ENCODE results near the gene ARHGAP32.
"Not testable (repeated sequence)": the region's sequence is repeated elsewhere in the genome, so short reads cannot be mapped to it uniquely, and the experiment has no call there.

The ARHGAP32 gene

GRCh38 chr11:129204150-129204838 is 12.2 kb upstream of the ARHGAP32 start:
- in situ Hi-C loops (cut with MboI; ENCODE audit: low sequenced_read_pairs) = no loop called here

- in situ Hi-C loops (cut with MboI; ENCODE audit: low sequenced_read_pairs) = no loop called here
Observed at GRCh38 chr11:129202646-129203045, 10.5 kb upstream of the ARHGAP32 start.

GRCh38 chr11:129195682-129196081 is 3.6 kb upstream of the ARHGAP32 start:
- in situ Hi-C loops (cut with MboI; ENCODE audit: low sequenced_read_pairs) = no loop called here

GRCh38 chr11:129191649-129192048 is 476 bp downstream of the ARHGAP32 start:
- in situ Hi-C loops (cut with MboI; ENCODE audit: low sequenced_read_pairs) = no loop called here

- in situ Hi-C loops (cut with MboI; ENCODE audit: low sequenced_read_pairs) = no loop called here
Observed at GRCh38 chr11:129190087-129190486, 2.0 kb downstream of the ARHGAP32 start.

GRCh38 chr11:129189646-129190045 is 2.5 kb downstream of the ARHGAP32 start:
- in situ Hi-C loops (cut with MboI; ENCODE audit: low sequenced_read_pairs) = no loop called here

- in situ Hi-C loops (cut with MboI; ENCODE audit: low sequenced_read_pairs) = not testable (repeated sequence)
Observed at GRCh38 chr11:129185082-129185481, 7.0 kb downstream of the ARHGAP32 start.

GRCh38 chr11:129184581-129184980 is 7.5 kb downstream of the ARHGAP32 start:
- in situ Hi-C loops (cut with MboI; ENCODE audit: low sequenced_read_pairs) = no loop called here

DNA sequence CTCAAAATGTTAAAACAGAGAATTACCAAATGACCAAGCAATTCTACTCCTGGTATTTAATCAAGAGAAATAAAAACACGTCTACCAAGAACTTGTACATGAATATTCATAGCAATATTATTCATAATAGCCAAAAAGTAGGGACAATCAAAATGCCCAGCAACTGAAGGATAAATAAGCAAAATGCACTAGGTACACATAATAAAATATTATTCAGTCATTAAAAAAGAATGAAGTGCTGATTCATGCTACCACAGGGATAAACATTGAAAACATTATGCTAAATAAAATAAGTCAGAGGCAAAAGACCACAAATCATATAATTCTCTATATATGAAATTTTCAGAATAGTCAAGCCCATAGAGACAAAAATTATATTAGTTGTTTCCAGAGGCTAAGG is 24.8 kb downstream of the ARHGAP32 start:
- in situ Hi-C loops (cut with MboI; ENCODE audit: low sequenced_read_pairs) = no loop called here

DNA sequence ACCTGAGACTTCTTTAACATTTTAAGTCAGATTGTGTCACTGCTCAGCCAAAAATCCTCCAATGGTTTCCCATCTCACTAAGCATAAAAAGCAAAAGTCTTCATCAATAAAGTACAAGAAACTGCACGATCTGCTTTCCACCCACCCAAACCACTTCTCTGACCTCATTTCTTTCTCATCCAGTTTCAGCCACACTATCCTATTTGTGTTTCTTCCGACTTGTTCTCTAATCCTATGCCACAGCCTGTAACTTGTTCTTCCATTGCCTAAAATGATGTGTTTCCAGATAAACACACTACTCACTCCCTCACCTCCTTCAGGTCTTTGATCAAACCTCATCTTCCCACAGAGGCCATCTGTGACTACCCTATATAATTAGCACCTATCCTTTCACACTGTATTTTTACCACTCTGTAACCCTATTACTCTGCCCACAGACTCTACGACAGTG is 28.4 kb downstream of the ARHGAP32 start:
- in situ Hi-C loops (cut with MboI; ENCODE audit: low sequenced_read_pairs) = no loop called here

GRCh38 chr11:129157080-129157479 is 35.0 kb downstream of the ARHGAP32 start:
- in situ Hi-C loops (cut with MboI; ENCODE audit: low sequenced_read_pairs) = not testable (repeated sequence)

DNA sequence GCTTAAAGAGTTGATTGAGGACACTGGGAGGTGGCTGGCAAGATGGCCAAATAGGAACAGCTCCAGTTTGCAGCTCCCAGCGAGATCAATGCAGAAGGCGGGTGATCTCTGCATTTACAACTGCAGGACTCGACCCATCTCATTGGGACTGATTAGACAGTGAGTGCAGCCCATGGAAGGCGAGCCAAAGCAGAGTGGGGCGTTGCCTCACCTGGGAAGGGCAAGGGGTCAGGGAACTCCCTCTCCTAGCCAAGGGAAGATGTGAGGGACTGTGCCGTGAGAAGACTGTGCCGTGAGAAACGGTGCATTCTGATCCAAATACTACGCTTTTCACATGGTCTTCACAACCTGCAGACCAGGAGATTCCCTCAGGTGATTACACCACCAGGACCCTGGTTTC is 36.4 kb downstream of the ARHGAP32 start:
- in situ Hi-C loops (cut with MboI; ENCODE audit: low sequenced_read_pairs) = no loop called here

DNA sequence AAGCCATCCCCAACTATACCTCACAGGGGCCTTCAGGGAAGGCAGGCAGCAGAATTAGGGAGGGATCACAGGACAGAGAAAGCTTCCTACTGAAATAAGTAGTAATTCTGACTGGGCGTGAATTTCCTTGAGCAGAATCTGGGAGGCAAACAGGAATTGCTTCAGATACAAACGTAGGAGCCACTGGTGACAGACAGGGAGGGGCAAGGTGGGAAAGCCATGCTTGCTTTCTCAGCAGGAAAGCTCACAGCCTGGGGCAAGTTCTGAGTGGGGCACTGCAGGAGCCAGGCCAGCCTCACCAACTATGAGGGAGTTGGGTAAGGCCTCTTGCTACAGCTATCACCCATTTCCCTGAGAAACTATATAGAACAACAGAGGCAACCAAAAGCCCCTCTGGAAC is 43.6 kb downstream of the ARHGAP32 start:
- in situ Hi-C loops (cut with MboI; ENCODE audit: low sequenced_read_pairs) = no loop called here

DNA sequence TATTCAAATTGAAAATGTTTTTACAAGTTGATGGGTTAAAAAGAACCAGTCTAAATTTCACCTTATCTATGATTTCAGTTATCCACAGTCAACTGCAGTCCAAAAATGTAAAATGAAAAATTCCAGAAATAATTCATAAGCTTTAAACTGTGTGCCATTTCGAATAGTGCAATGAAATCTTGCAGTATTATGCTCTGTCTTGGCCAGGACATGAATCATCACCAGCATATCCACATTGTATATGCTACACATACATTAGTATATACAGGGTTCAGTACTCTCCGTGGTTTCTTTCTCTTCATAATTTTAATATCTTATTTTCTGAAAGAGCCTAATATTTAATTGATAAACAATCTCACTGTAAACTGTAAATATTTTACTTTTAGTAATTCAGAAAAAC is 45.9 kb downstream of the ARHGAP32 start:
- in situ Hi-C loops (cut with MboI; ENCODE audit: low sequenced_read_pairs) = no loop called here

- in situ Hi-C loops (cut with MboI; ENCODE audit: low sequenced_read_pairs) = no loop called here
Observed at GRCh38 chr11:129145276-129145675, 46.8 kb downstream of the ARHGAP32 start.

- in situ Hi-C loops (cut with MboI; ENCODE audit: low sequenced_read_pairs) = no loop called here
Observed at GRCh38 chr11:129144256-129144655, 47.9 kb downstream of the ARHGAP32 start.

- in situ Hi-C loops (cut with MboI; ENCODE audit: low sequenced_read_pairs) = no loop called here
Observed at GRCh38 chr11:129143335-129143734, 48.8 kb downstream of the ARHGAP32 start.

GRCh38 chr11:129141748-129142523 is 50.2 kb downstream of the ARHGAP32 start:
- in situ Hi-C loops (cut with MboI; ENCODE audit: low sequenced_read_pairs) = no loop called here

- in situ Hi-C loops (cut with MboI; ENCODE audit: low sequenced_read_pairs) = no loop called here
Observed at GRCh38 chr11:129131316-129131715, 60.8 kb downstream of the ARHGAP32 start.

DNA sequence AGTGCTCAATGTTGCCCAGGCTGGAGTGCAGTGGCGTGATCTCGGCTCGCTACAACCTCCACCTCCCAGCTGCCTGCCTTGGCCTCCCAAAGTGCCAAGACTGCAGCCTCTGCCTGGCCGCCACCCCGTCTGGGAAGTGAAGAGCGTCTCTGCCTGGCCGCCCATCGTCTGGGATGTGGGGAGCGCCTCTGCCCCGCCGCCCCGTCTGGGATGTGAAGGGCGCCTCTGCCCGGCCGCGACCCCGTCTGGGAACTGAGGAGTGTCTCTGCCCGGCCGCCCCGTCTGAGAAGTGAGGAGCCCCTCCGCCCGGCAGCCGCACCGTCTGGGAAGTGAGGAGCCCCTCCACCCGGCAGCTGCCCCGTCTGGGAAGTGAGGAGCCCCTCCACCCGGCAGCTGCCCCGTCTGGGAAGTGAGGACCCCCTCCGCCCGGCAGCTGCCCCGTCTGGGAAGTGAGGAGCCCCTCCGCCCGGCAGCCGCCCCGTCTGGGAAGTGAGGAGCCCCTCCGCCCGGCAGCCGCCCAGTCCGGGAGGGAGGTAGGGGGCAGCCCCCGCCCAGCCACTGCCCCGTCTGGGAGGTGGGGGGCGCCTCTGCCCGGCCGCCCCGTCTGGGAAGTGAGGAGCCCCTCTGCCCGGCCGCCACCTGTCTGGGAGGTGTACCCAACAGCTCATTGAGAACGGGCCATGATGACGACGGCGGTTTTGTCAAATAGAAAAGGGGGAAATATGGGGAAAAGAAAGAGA is 63.1 kb downstream of the ARHGAP32 start:
- in situ Hi-C loops (cut with MboI; ENCODE audit: low sequenced_read_pairs) = not testable (repeated sequence)

DNA sequence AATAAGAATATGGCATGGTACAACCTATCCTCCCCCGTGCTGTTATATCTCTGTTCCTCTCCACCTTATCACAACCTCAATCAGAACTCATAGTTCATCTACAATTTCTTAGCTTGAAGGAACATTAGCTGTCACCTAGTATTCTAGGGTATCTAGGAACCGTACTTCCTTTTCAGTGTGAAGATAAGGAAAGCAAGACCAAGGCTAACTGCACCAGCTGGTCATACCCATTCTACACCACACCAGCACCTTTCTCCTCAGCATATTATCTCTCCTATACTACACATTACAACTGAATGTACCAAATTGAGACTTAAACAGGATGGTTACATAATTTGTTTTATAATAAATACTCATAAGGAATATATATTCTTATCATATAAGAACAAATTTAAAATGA is 73.1 kb downstream of the ARHGAP32 start:
- in situ Hi-C loops (cut with MboI; ENCODE audit: low sequenced_read_pairs) = loop anchor here (25.0 kb wide), 1 partner anchor 618 kb away; no protein-coding TSS in a partner anchor
